DMS153 treated with DMSO at 0.1 percent for 48 hours (cell line): ENCODE data around the gene ACOXL.

Experiments
- DNase-seq: peaks from one replicate; lab custom pipeline; 2025; ENCODE audit not compliant: unreplicated experiment; lab: John Stamatoyannopoulos, UW

The ACOXL gene

GRCh38 chr2:110904779-110905148 is 172.4 kb downstream of the ACOXL start:
- no peak for DNase-seq

- DNase-seq = no peak
These were observed 172.8 kb downstream of the ACOXL start for GRCh38 chr2:110905217-110905616.

GRCh38 chr2:110906613-110907298 is 174.4 kb downstream of the ACOXL start:
- no peak for DNase-seq

GRCh38 chr2:110909501-110909900 is 177.1 kb downstream of the ACOXL start:
- DNase-seq = no peak

- DNase-seq = no peak
These were observed 178.1 kb downstream of the ACOXL start for GRCh38 chr2:110910423-110910822.

- no peak for DNase-seq
These were observed 187.4 kb downstream of the ACOXL start for GRCh38 chr2:110919738-110920137.

GRCh38 chr2:110925479-110925878 is 193.1 kb downstream of the ACOXL start:
- no peak for DNase-seq

GRCh38 chr2:110927526-110927925 is 195.2 kb downstream of the ACOXL start:
- no peak for DNase-seq

- no peak for DNase-seq
These were observed 197.2 kb downstream of the ACOXL start for GRCh38 chr2:110929528-110929927.

- DNase-seq = no peak
These were observed 199.3 kb downstream of the ACOXL start for GRCh38 chr2:110931648-110932047.

GRCh38 chr2:110933420-110933819 is 201.0 kb downstream of the ACOXL start:
- no peak for DNase-seq

GRCh38 chr2:110934948-110935347 is 202.6 kb downstream of the ACOXL start:
- no peak for DNase-seq

GRCh38 chr2:110940376-110940910 is 208.1 kb downstream of the ACOXL start:
- no peak for DNase-seq

GRCh38 chr2:110941226-110941625 is 208.9 kb downstream of the ACOXL start:
- no peak for DNase-seq

- DNase-seq = no peak
These were observed 210.8 kb downstream of the ACOXL start for GRCh38 chr2:110943070-110943634.

- DNase-seq = no peak
These were observed 214.5 kb downstream of the ACOXL start for GRCh38 chr2:110946902-110947301.

- peak; percentile 38 for DNase-seq
These were observed 215.8 kb downstream of the ACOXL start for GRCh38 chr2:110948027-110948674.

GRCh38 chr2:110950281-110950680 is 217.9 kb downstream of the ACOXL start:
- DNase-seq = no peak

GRCh38 chr2:110955045-110955444 is 222.7 kb downstream of the ACOXL start:
- no peak for DNase-seq

GRCh38 chr2:110955556-110955955 is 223.2 kb downstream of the ACOXL start:
- no peak for DNase-seq

- no peak for DNase-seq
These were observed 224.9 kb downstream of the ACOXL start for GRCh38 chr2:110957293-110957692.
